GM10248 (cell line): Measurements from ENCODE around the gene MAD1L1.

Experiments
- CTCF ChIA-PET: fragments of 300-600 bp; sonication (Branson Sonifier 250); formaldehyde crosslinking; extraction: SDS; loops from one replicate; lab custom pipeline; 2021; ENCODE audit warnings: antibody characterized with exemption; lab: Yijun Ruan, JAX
- POLR2A ChIA-PET: fragments of 350-650 bp; sonication (Branson Sonifier 250); formaldehyde crosslinking; extraction: SDS; loops from one replicate; lab custom pipeline; 2020; ENCODE audit warnings: antibody characterized with exemption; lab: Yijun Ruan, JAX
- DNase-seq: peaks from one replicate; pipeline ENCODE4 v3.0.0; 2012; ENCODE audit errors: extremely low spot score
- CTCF ChIP-seq: IDR thresholded peaks from 2 replicates; pipeline ENCODE4 v1.5.1; 2012; ENCODE audit warnings: mild to moderate bottlenecking, low read depth; ENCODE audit errors: extremely low read depth, missing control alignments, control extremely low read depth

The MAD1L1 gene

DNA sequence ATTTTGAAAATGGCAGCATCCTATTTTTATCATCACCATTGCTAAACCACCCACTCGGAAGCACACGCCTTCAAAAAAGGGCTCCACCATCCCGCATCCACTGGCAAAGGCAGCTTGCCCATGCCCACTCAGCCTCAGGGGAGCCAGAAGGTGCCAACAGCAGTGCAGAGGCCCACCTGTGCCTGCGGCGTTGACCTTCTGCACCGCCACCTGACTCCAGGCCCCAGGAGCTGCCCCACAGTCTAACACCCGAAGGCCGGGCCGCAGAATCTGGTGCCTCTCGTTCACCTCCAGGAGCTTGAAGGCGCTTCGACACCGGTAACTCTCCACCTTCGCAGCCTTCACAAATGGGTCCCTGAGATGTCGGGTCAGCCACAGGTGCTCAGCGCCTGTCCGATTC, 6.5 kb upstream of the MAD1L1 start:
- no peak for TF ChIP-seq CTCF
- ChIA-PET POLR2A (no interaction called here), CTCF (interaction anchor here (2.3 kb wide), 1 partner anchor 109 kb away, joined by 7 read pairs; no protein-coding TSS in a partner anchor)
- no peak for DNase-seq

DNA sequence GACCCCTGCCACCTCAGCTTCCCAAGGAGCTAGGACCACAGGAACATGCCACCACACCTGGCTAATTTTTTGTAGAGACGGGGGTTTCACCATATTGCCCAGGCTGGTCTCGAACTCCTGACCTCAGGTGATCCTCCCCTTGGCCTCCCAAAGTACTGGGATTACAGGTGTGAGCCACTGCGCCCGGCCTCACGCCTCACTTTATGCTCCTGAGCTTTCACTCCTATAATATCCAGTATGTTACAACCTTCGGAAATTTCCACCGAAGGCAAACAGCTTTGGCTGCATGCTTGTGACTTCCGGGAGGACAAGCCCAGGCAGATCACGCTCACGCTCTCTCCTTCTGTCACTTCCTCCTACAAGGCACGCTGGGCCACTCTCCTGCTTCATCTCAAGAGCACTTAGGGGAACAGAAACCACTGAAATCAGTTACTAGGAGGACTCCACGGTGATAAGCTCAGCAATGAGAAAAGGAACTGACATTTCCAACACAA, 4.4 kb upstream of the MAD1L1 start:
- CTCF ChIA-PET, result interaction anchor here (1.0 to 2.3 kb wide), 7 partner anchors 9 to 472 kb away, joined by 3 to 7 read pairs (median 3); no protein-coding TSS in a partner anchor
- peak; percentile 87 for DNase-seq
- no peak for TF ChIP-seq CTCF
- POLR2A ChIA-PET, result interaction anchor here (0.8 to 1.2 kb wide), 3 partner anchors 61 to 1079 kb away, joined by 3 to 5 read pairs (median 4); no protein-coding TSS in a partner anchor

DNA sequence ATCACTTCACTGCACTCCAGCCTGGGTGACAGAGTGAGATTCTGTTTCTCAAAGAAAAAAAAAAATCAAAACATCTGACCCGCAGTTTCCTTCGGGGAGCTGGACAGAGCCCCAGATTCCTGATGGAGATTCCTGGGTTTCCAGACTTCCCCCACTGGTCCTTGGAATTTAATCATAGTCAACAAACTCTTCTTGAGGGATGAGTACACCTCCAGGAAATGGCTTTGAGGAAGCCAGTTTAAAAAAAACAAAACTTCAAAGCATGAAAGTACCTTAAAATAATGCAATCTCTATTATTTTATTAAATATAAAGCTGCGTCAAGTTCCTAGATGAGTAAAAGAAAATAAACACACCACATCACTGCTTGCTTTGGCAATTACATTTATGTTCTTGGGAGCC, 1.2 kb upstream of the MAD1L1 start:
- no peak for TF ChIP-seq CTCF
- ChIA-PET POLR2A (interaction anchor here (1.2 kb wide), 1 partner anchor 120 kb away, joined by 4 read pairs; no protein-coding TSS in a partner anchor), CTCF (no interaction called here)
- DNase-seq, result no peak

- ChIA-PET CTCF (interaction anchor here (0.9 to 2.2 kb wide), 4 partner anchors 10 to 116 kb away, joined by 3 to 8 read pairs (median 6); partner anchors contain the start of genes MRM2 and NUDT1), POLR2A (interaction anchor here (0.6 to 0.9 kb wide), 2 partner anchors 10 to 23 kb away, joined by 3 read pairs; partner anchors contain the start of genes MRM2 and NUDT1)
- DNase-seq, result peak; percentile 51
- no peak for TF ChIP-seq CTCF
Measured at GRCh38 chr7:2231992-2232765, 566 bp downstream of the MAD1L1 start.

DNA sequence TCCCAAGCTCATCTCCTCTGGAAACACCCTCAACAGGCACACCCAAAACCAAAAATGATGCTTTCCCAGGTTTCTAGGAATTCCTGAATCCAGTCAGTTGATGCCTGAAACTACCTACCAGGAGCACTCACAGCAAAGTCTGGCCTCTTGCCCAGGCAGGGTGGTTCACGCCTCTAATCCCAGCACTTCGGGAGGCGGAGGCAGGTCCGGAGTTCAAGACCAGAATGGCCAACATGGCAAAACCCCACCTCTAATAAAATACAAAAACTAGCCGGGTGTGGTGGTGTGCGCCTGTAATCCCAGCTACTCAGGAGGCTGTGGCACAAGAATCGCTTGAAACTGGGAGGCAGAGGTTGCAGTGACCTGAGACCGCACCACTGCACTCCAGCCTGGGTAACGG, 1.9 kb downstream of the MAD1L1 start:
- DNase-seq, result no peak
- CTCF ChIA-PET, result interaction anchor here (1.2 to 2.6 kb wide), 3 partner anchors 21 to 117 kb away, joined by 4 to 7 read pairs (median 7); no protein-coding TSS in a partner anchor
- POLR2A ChIA-PET, result no interaction called here
- TF ChIP-seq CTCF, result no peak

DNA sequence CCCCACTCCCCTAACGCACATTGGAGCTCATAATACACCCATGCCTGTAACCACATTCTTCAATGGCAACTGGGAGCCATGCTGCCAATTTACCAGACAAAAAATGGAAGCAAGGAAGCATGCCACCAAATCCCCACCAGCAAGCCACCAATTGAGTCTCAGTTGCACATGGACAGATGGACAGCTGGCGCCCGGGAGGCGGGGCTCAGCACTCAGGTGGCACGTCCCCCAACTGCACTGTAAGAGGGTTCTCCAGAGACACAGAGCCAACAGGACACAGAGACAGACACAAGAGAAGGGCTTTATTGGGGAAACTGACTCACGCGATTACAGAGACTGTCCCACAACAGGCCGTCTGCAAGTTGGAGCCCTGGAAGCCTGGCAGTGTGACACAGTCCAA, 2.5 kb downstream of the MAD1L1 start:
- no peak for DNase-seq
- no peak for TF ChIP-seq CTCF
- ChIA-PET POLR2A (no interaction called here), CTCF (interaction anchor here (1.2 to 2.6 kb wide), 2 partner anchors 21 to 118 kb away, joined by 4 to 7 read pairs; no protein-coding TSS in a partner anchor)
